SK-N-SH treated with all-trans-retinoic acid at 6 μM for 48 hours (cell line): Measurements from ENCODE around the gene SEL1L3.

ENCODE experiments used
- ATAC-seq: fragments of 200-7000 bp; cut with Tn5 transposase; 3 replicates; pipeline ENCODE4 v1.9.1; 2020; ENCODE audit warnings: mild to moderate bottlenecking, moderate library complexity
- ARNTL ChIP-seq: fragments of 450-650 bp; formaldehyde crosslinking; IDR thresholded peaks from 2 replicates; pipeline ENCODE4 v1.5.0; 2020; ENCODE audit warnings: low read depth, mild to moderate bottlenecking, moderate library complexity, borderline replicate concordance
- BACH2 ChIP-seq: fragments of 250-450 bp; sonication (Bioruptor Pico); IDR thresholded peaks from 2 replicates; pipeline ENCODE4 v1.9.0; 2021; ENCODE audit warnings: mild to moderate bottlenecking, borderline replicate concordance
- CREB5 ChIP-seq: fragments of 250-450 bp; sonication (Bioruptor Pico); IDR thresholded peaks from 2 replicates; pipeline ENCODE4 v1.5.1; 2020; ENCODE audit warnings: low read depth, mild to moderate bottlenecking, moderate library complexity
- CSDC2 ChIP-seq: fragments of 250-450 bp; sonication (Bioruptor Pico); IDR thresholded peaks from 2 replicates; pipeline ENCODE4 v1.5.0; 2020; ENCODE audit warnings: mild to moderate bottlenecking, moderate library complexity
- CSRNP3 ChIP-seq: fragments of 250-450 bp; sonication (Bioruptor Pico); IDR thresholded peaks from 2 replicates; pipeline ENCODE4 v1.5.1; 2021; ENCODE audit warnings: mild to moderate bottlenecking, moderate library complexity
- ESRRG ChIP-seq: fragments of 250-450 bp; sonication (Bioruptor Pico); IDR thresholded peaks from 2 replicates; pipeline ENCODE4 v1.6.1; 2021; ENCODE audit warnings: mild to moderate bottlenecking
- GLIS3 ChIP-seq: fragments of 250-450 bp; sonication (Bioruptor Pico); IDR thresholded peaks from 2 replicates; pipeline ENCODE4 v1.5.0; 2020; ENCODE audit warnings: mild to moderate bottlenecking, moderate library complexity
- OSR1 ChIP-seq: fragments of 250-450 bp; sonication (Bioruptor Pico); IDR thresholded peaks from 2 replicates; pipeline ENCODE4 v1.8.0; 2022; ENCODE audit warnings: moderate library complexity, mild to moderate bottlenecking, inconsistent platforms
- PATZ1 ChIP-seq: fragments of 250-450 bp; sonication (Bioruptor Pico); IDR thresholded peaks from 2 replicates; pipeline ENCODE4 v1.8.0; 2020; ENCODE audit warnings: mild to moderate bottlenecking, moderate library complexity, borderline replicate concordance
- POU6F1 ChIP-seq: fragments of 250-450 bp; sonication (Bioruptor Pico); IDR thresholded peaks from 2 replicates; pipeline ENCODE4 v1.8.0; 2021; ENCODE audit warnings: low read depth, mild to moderate bottlenecking, moderate library complexity, borderline replicate concordance
- PPARA ChIP-seq: fragments of 250-450 bp; sonication (Bioruptor Pico); IDR thresholded peaks from 2 replicates; pipeline ENCODE4 v1.5.0; 2020; ENCODE audit warnings: mild to moderate bottlenecking, borderline replicate concordance
- RARB ChIP-seq: fragments of 250-450 bp; sonication (Bioruptor Pico); IDR thresholded peaks from 2 replicates; pipeline ENCODE4 v1.8.0; 2021; ENCODE audit warnings: mild to moderate bottlenecking, moderate library complexity
- SNAI2 ChIP-seq: fragments of 250-450 bp; sonication (Bioruptor Pico); IDR thresholded peaks from 2 replicates; pipeline ENCODE4 v1.5.0; 2020; ENCODE audit warnings: mild to moderate bottlenecking, moderate library complexity
- TOX ChIP-seq: fragments of 250-450 bp; sonication (Bioruptor Pico); IDR thresholded peaks from 2 replicates; pipeline ENCODE4 v1.8.0; 2021; ENCODE audit warnings: mild to moderate bottlenecking, moderate library complexity, borderline replicate concordance
- ZC3H10 ChIP-seq: fragments of 250-450 bp; sonication (Bioruptor Pico); IDR thresholded peaks from 2 replicates; pipeline ENCODE4 v1.5.1; 2021; ENCODE audit warnings: mild to moderate bottlenecking, moderate library complexity
- ZFP3 ChIP-seq: fragments of 250-450 bp; sonication (Bioruptor Pico); IDR thresholded peaks from 2 replicates; pipeline ENCODE4 v1.5.0; 2020; ENCODE audit warnings: mild to moderate bottlenecking, moderate library complexity
- ZFP30 ChIP-seq: fragments of 450-650 bp; formaldehyde crosslinking; IDR thresholded peaks from 2 replicates; pipeline ENCODE4 v1.5.0; 2022; ENCODE audit warnings: mild to moderate bottlenecking, moderate library complexity
- ZNF565 ChIP-seq: fragments of 450-650 bp; formaldehyde crosslinking; conservative IDR thresholded peaks from 2 replicates; pipeline ENCODE4 v1.5.0; 2020; ENCODE audit warnings: low read depth, mild to moderate bottlenecking, moderate library complexity
- ZNF70 ChIP-seq: fragments of 450-650 bp; formaldehyde crosslinking; IDR thresholded peaks from 2 replicates; pipeline ENCODE4 v1.5.0; 2020; ENCODE audit warnings: mild to moderate bottlenecking, moderate library complexity
- ZNF8 ChIP-seq: fragments of 450-650 bp; formaldehyde crosslinking; IDR thresholded peaks from 2 replicates; pipeline ENCODE4 v1.5.0; 2020; ENCODE audit warnings: mild to moderate bottlenecking, moderate library complexity

SEL1L3 gene

GRCh38 chr4:25800245-25800644 is 62.5 kb downstream of the SEL1L3 start:
- no peak for ATAC-seq
- no peak for TF ChIP-seq PPARA
- no peak for TF ChIP-seq RARB (CRISPR knock-in tag)
- TF ChIP-seq ZFP30 (CRISPR knock-in tag) = no peak
- no peak for TF ChIP-seq ESRRG
- TF ChIP-seq ZC3H10 (CRISPR knock-in tag) = no peak
- TF ChIP-seq ARNTL (CRISPR knock-in tag) = no peak
- TF ChIP-seq CSRNP3 = no peak
- no peak for TF ChIP-seq BACH2 (CRISPR knock-in tag)
- no peak for TF ChIP-seq TOX
- no peak for TF ChIP-seq ZFP3 (CRISPR knock-in tag)
- no peak for TF ChIP-seq GLIS3 (CRISPR knock-in tag)
- no peak for TF ChIP-seq POU6F1
- TF ChIP-seq CSDC2 (CRISPR knock-in tag) = no peak
- no peak for TF ChIP-seq ZNF565 (CRISPR knock-in tag)
- no peak for TF ChIP-seq PATZ1 (CRISPR knock-in tag)
- no peak for TF ChIP-seq SNAI2 (CRISPR knock-in tag)
- no peak for TF ChIP-seq CREB5 (CRISPR knock-in tag)

GRCh38 chr4:25799522-25799921 is 63.3 kb downstream of the SEL1L3 start:
- TF ChIP-seq ZNF565 (CRISPR knock-in tag) (no peak), BACH2 (CRISPR knock-in tag) (no peak), PPARA (no peak), ZNF8 (CRISPR knock-in tag) (no peak), RARB (CRISPR knock-in tag) (no peak), ESRRG (no peak), ZFP3 (CRISPR knock-in tag) (no peak), SNAI2 (CRISPR knock-in tag) (no peak), GLIS3 (CRISPR knock-in tag) (no peak), OSR1 (CRISPR knock-in tag) (no peak), CSDC2 (CRISPR knock-in tag) (no peak), ZFP30 (CRISPR knock-in tag) (no peak), ZNF70 (CRISPR knock-in tag) (no peak), TOX (no peak), PATZ1 (CRISPR knock-in tag) (no peak), CREB5 (CRISPR knock-in tag) (no peak), ARNTL (CRISPR knock-in tag) (no peak)
- ATAC-seq = no peak

GRCh38 chr4:25797136-25797535 is 65.7 kb downstream of the SEL1L3 start:
- TF ChIP-seq ESRRG (no peak), RARB (CRISPR knock-in tag) (no peak), CSDC2 (CRISPR knock-in tag) (no peak), ZFP30 (CRISPR knock-in tag) (no peak), CREB5 (CRISPR knock-in tag) (no peak), BACH2 (CRISPR knock-in tag) (no peak), PATZ1 (CRISPR knock-in tag) (no peak), CSRNP3 (no peak), TOX (no peak), ARNTL (CRISPR knock-in tag) (no peak)
- TF ChIP-seq, all 23 proteins: peak for 0
- no peak for ATAC-seq
